CD4-positive, alpha-beta T cell treated with Interferon alpha-2 for 1 hour (primary cell): Measurements from ENCODE around the gene PRR14.
"Not testable (repeated sequence)": the region's sequence is repeated elsewhere in the genome, so short reads cannot be mapped to it uniquely, and the experiment has no call there.

Source experiments
- DNase-seq, 2 donors: peaks; one replicate each; pipeline ENCODE4 v3.0.0-alpha.2; 2020 to 2022

PRR14 gene

DNA sequence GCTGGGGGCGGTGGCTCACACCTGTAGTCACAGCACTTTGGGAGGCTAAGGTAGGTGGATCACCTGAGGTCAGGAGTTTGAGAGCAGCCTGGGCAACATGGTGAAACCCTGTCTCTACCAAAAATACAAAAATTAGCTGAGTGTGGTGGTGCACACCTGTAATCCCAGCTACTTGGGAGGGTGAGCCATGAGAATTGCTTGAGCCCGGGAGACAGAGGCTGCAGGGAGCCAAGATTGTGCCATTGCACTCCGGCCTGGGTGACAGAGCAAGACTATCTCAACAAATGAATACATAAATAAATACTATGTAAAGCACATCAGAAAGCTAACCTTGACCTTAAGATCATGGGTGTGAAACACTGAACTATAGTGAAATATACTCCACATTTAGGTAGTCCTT is 45.9 kb downstream of the PRR14 start:
- not testable (repeated sequence) for DNase-seq

DNA sequence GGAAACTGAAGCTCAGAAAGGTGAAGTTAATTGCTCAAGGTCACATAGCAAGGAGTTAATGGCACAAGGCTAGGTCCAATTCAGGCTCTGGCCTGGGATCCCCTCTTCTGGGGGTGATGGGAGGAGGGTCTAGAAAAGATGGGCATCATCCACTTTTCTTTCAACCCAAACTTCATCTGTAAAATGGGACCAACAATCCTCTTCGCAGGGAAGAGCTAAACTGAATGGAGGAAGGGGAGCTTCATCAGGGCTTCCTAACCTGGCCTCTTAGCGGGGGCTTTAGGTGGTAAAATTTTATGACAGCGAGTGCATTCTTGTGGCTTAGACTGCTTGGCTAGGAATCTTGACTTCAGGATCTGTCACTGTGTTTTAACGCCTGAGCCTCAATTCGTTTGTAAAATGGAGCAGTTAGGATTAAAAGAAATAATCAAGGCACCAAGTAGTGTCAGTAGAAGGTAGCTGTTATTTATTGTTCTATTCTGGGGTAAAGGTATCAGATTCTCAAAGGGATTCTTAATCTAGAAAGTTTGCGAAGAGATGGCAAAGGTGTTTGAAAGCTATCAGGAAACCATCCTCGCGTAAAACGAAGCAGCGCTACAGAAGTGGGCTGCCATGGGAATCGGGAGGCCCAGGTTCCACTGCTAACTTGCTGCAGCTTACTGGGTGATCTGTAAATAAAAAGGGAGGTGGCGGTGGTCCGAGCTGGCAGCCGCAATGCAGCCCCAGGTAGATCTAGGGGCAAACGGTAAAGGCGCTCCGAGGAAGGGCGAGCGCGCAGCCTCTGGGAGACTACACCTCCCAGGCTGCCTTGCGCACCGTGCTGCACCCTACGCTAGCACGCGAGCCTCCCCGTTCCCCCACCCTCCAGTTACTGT is 46.7 kb downstream of the PRR14 start:
- DNase-seq, result no peak

DNA sequence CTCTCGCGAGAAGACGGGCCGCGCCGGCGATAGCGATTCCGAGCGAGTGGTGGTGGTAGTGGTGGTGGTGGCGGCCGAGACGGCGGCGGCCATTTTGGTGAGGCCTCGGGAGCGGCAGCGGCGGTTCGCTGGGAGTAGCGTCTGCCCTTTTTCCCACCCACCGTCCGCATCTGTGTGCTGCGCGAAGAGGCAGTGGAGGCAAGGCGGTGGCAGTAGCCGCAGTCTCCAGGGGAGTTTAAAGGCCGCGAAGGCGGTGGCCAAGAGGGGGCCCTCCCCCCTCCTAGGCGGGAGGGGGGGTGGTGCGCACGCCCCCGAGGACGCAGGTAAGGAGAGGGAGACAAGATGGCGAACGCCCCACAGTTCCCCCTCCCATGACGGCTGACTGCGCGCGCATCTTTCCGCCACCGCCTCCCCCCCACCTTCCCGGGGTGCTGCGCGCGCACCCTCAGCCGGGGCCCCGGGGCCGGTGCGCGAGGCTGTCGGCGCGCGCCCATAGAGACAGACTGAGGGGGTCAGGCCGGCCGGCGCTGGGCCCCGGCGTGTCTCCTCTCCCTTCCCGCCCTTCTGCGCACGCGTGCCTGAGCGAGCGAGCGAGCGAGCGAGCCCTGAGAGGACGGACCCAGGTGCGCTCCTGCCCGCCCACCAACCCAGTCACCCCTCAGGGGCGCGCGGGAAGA is 47.5 kb downstream of the PRR14 start:
- DNase-seq, result peak; percentile 99

- DNase-seq, result peak; percentile 83 to 88
Measured at GRCh38 chr16:30698816-30699614, 48.3 kb downstream of the PRR14 start, which contains the start of gene SRCAP. SRCAP (plus strand) TSS chr16:30699171; CDS start chr16:30700825, 1,654 bp downstream.

DNA sequence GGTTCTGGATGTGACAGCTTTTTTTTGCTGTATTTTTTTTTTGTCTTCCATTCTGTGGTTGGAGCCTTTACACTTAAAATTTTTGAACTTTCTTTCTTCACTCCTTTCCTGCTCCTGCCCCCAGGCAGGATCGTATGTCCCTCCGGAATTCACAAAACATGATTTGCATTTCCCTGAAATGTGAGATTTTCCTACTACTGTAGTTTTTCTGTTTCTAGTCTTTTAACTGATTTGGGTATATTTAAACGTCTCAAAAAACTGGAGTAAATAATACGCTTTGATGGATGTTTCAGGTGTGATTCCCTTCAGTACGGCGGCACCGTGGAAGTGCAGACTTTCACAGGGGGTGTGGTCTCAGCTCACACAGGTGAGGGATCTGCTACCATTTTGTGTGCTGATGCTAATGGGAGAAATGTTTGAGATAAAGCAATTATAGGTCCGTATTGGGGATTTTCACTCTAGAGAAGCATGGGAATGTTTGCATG is 48.9 kb downstream of the PRR14 start:
- DNase-seq, result no peak

DNA sequence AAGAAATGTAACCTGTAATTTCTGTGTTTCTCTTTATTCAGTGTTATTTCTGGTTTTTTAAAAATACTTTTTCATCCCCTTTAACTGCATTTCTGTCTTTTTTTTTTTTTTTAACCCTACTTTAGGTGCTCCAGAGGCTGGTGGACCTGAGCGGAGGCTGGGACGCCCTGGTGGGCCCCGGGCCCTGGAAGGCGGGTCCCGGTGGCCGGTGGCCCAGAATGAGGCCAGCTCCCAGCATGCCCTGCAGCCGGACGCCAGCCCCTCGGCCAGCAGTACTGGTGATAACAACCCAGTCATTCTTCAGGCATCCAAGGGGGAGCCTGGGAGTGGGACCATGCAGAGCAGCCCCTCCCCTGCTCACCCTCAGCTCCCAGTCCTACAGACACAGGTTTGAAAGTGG is 49.7 kb downstream of the PRR14 start:
- no peak for DNase-seq

- DNase-seq, result no peak
Measured at GRCh38 chr16:30700971-30701370, 50.2 kb downstream of the PRR14 start.

- DNase-seq, result not testable (repeated sequence)
Measured at GRCh38 chr16:30703071-30703470, 52.3 kb downstream of the PRR14 start.

- DNase-seq, result no peak
Measured at GRCh38 chr16:30703971-30704370, 53.2 kb downstream of the PRR14 start.
